ENCODE data around the gene LIMCH1. TPM values are rescaled to one million over a fixed set of nuclear protein-coding genes. Genes with fewer than 3 reads are reported as not detected.

LIMCH1 gene
- polyA plus RNA-seq, 1 of the 3 experiments (the other 2 are of a cell fraction) = 1.2 TPM

DNA sequence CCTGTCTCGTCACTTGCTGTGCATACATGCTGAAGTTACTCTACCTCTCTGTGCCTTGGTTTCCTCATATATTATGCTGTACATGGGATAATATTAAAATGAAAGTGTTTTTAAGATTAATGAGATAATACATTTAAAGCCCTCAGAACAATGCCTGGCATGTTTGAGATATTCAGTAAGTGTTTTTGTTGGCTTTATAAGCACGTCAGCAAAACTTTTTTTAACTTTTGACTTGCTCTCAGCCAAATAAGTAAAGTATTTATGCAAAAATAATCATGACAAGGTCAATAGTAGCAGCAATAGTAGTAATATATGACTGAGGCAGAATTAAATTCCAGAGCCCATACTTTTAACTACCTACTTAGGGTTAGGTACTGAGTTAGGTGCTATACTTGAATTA lies 29.2 kb downstream of the LIMCH1 start:
- POLR2A ChIA-PET = no interaction called here
- no peaks in the 10 kb centered on the region for H3K36me3 ChIP-seq (replicated peaks in 1 of 2; ENCODE audit: control insufficient read depth in 1 of 2, insufficient read depth in 2 of 2, low read length in 1 of 2)
- H4K20me1 ChIP-seq (ENCODE audit: insufficient read depth) = no peaks in the 10 kb centered on the region
- H2AFZ ChIP-seq (ENCODE audit: low read depth) = no peak overlapping the region
- 53% methylated on average over 1 of the region's 2 CpGs for WGBS (ENCODE audit: low lambda C conversion rate)
- no peak overlapping the region for H3K27ac ChIP-seq (ENCODE audit: low read depth in 2 of 2, low read length in 1 of 2)
- H3K9ac ChIP-seq = no peak overlapping the region
- no peaks in the 10 kb centered on the region for H3K79me2 ChIP-seq (ENCODE audit: insufficient read depth)
- no peaks in the 10 kb centered on the region for H3K27me3 ChIP-seq (ENCODE audit: insufficient read depth)
- no peak overlapping the region for H3K4me3 ChIP-seq (ENCODE audit: low read depth in 2 of 2, low read length in 1 of 2)
- no peaks in the 10 kb centered on the region for H3K9me3 ChIP-seq
- peaks cover 0 to 3% of the 10 kb centered on the region in 2 experiments; a peak in 1 of 4 replicates for H3K4me1 ChIP-seq (ENCODE audit: control insufficient read depth in 1 of 2, insufficient read depth in 2 of 2, low read depth in 1 of 2, low read length in 1 of 2)
- no peaks in the 10 kb centered on the region for H3K9me2 ChIP-seq
- no peak overlapping the region for H3K4me2 ChIP-seq
- DNase-seq = no peak
- H3F3A ChIP-seq (replicated peaks; ENCODE audit: insufficient read depth) = no peaks in the 10 kb centered on the region
- TF ChIP-seq FOSL2 (IDR thresholded peaks at IDR 0.05; ENCODE audit: borderline replicate concordance, low read depth) = no peak
- TF ChIP-seq, protein P1, sequence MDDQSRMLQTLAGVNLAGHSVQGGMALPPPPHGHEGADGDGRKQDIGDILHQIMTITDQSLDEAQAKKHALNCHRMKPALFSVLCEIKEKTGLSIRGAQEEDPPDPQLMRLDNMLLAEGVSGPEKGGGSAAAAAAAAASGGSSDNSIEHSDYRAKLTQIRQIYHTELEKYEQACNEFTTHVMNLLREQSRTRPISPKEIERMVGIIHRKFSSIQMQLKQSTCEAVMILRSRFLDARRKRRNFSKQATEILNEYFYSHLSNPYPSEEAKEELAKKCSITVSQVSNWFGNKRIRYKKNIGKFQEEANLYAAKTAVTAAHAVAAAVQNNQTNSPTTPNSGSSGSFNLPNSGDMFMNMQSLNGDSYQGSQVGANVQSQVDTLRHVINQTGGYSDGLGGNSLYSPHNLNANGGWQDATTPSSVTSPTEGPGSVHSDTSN (IDR thresholded peaks at IDR 0.05) = no peak
- TF ChIP-seq, protein P2, sequence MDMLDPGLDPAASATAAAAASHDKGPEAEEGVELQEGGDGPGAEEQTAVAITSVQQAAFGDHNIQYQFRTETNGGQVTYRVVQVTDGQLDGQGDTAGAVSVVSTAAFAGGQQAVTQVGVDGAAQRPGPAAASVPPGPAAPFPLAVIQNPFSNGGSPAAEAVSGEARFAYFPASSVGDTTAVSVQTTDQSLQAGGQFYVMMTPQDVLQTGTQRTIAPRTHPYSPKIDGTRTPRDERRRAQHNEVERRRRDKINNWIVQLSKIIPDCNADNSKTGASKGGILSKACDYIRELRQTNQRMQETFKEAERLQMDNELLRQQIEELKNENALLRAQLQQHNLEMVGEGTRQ (IDR thresholded peaks at IDR 0.05; ENCODE audit: borderline replicate concordance, low read depth, low read length) = no peak
- TF ChIP-seq, protein P3, sequence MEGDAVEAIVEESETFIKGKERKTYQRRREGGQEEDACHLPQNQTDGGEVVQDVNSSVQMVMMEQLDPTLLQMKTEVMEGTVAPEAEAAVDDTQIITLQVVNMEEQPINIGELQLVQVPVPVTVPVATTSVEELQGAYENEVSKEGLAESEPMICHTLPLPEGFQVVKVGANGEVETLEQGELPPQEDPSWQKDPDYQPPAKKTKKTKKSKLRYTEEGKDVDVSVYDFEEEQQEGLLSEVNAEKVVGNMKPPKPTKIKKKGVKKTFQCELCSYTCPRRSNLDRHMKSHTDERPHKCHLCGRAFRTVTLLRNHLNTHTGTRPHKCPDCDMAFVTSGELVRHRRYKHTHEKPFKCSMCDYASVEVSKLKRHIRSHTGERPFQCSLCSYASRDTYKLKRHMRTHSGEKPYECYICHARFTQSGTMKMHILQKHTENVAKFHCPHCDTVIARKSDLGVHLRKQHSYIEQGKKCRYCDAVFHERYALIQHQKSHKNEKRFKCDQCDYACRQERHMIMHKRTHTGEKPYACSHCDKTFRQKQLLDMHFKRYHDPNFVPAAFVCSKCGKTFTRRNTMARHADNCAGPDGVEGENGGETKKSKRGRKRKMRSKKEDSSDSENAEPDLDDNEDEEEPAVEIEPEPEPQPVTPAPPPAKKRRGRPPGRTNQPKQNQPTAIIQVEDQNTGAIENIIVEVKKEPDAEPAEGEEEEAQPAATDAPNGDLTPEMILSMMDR (IDR thresholded peaks at IDR 0.05) = no peak
- no peak for TF ChIP-seq EP300 (IDR thresholded peaks at IDR 0.05; ENCODE audit: borderline replicate concordance in 1 of 2, low read depth in 1 of 2, low read length in 1 of 2)
- TF ChIP-seq FOXM1 (IDR thresholded peaks at IDR 0.05; ENCODE audit: low read depth) = no peak
- TF ChIP-seq RFX5 (IDR thresholded peaks at IDR 0.05; ENCODE audit: low read length) = no peak
- CTCF ChIA-PET = interaction anchor here (1.1 to 1.8 kb wide), 2 partner anchors 11 to 94 kb away, joined by 4 to 7 read pairs; no protein-coding TSS in a partner anchor

DNA sequence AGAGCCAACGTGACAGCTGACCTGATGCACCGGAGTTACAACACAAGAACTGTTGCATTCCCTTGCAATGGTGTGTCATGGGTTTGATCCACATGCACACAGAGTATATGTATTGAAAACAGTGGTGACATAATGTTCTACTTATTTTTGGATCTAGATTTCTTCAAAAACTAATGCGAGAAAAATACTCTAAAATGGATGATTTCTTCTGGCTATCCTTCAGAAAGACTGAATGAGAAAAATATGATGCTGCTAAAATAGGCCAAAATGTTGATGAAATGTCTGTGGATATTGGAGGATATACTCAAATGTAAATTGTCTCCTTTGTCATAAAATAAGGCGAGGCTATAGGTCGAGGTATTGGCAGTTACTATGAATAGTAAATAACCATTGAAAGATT lies 30.4 kb downstream of the LIMCH1 start:
- POLR2A ChIA-PET = no interaction called here
- WGBS (ENCODE audit: low lambda C conversion rate) = 73% methylated on average over 5 of the region's 5 CpGs

More for the DNA sequence above, 30.4 kb downstream of the LIMCH1 start:
- H3K9ac ChIP-seq = no peak overlapping the region
- H3K27ac ChIP-seq (ENCODE audit: low read depth in 2 of 2, low read length in 1 of 2) = no peak overlapping the region
- H3K4me3 ChIP-seq (ENCODE audit: low read depth in 2 of 2, low read length in 1 of 2) = no peak overlapping the region
- no peaks in the 10 kb centered on the region for H3K36me3 ChIP-seq (replicated peaks in 1 of 2; ENCODE audit: control insufficient read depth in 1 of 2, insufficient read depth in 2 of 2, low read length in 1 of 2)
- no peaks in the 10 kb centered on the region for H4K20me1 ChIP-seq (ENCODE audit: insufficient read depth)
- H3K4me2 ChIP-seq = no peak overlapping the region
- TF ChIP-seq POLR2AphosphoS5 (IDR thresholded peaks at IDR 0.05; ENCODE audit: low read depth, low read length) (no peak), RCOR1 (IDR thresholded peaks at IDR 0.05; ENCODE audit: low read length) (no peak), TAF1 (IDR thresholded peaks at IDR 0.05; ENCODE audit: borderline replicate concordance, low read depth, low read length) (no peak), FOXM1 (IDR thresholded peaks at IDR 0.05; ENCODE audit: low read depth) (no peak), NRF1 (IDR thresholded peaks at IDR 0.05; ENCODE audit: low read depth, low read length) (no peak), MEF2A (IDR thresholded peaks at IDR 0.05; ENCODE audit: borderline replicate concordance, low read depth) (no peak)
- TF ChIP-seq, protein P4, sequence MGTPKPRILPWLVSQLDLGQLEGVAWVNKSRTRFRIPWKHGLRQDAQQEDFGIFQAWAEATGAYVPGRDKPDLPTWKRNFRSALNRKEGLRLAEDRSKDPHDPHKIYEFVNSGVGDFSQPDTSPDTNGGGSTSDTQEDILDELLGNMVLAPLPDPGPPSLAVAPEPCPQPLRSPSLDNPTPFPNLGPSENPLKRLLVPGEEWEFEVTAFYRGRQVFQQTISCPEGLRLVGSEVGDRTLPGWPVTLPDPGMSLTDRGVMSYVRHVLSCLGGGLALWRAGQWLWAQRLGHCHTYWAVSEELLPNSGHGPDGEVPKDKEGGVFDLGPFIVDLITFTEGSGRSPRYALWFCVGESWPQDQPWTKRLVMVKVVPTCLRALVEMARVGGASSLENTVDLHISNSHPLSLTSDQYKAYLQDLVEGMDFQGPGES (IDR thresholded peaks at IDR 0.05; ENCODE audit: low read depth, low read length) = no peak
- TF ChIP-seq, protein P5, sequence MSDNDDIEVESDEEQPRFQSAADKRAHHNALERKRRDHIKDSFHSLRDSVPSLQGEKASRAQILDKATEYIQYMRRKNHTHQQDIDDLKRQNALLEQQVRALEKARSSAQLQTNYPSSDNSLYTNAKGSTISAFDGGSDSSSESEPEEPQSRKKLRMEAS (IDR thresholded peaks at IDR 0.05; ENCODE audit: low read depth) = no peak
- no peaks in the 10 kb centered on the region for H3K9me2 ChIP-seq
- H3K27me3 ChIP-seq (ENCODE audit: insufficient read depth) = no peaks in the 10 kb centered on the region
- H3F3A ChIP-seq (replicated peaks; ENCODE audit: insufficient read depth) = no peaks in the 10 kb centered on the region
- no peaks in the 10 kb centered on the region for H3K9me3 ChIP-seq
- peaks cover 0 to 6% of the 10 kb centered on the region in 2 experiments; a peak in 2 of 4 replicates for H3K4me1 ChIP-seq (ENCODE audit: control insufficient read depth in 1 of 2, insufficient read depth in 2 of 2, low read depth in 1 of 2, low read length in 1 of 2)
- no peaks in the 10 kb centered on the region for H3K79me2 ChIP-seq (ENCODE audit: insufficient read depth)
- DNase-seq = no peak
- CTCF ChIA-PET = interaction anchor here (0.6 to 1.1 kb wide), 2 partner anchors 93 to 1123 kb away, joined by 3 to 4 read pairs; no protein-coding TSS in a partner anchor
- no peak overlapping the region for H2AFZ ChIP-seq (ENCODE audit: low read depth)
